ENCODE data around the gene CRLF1.

CRLF1 gene

DNA sequence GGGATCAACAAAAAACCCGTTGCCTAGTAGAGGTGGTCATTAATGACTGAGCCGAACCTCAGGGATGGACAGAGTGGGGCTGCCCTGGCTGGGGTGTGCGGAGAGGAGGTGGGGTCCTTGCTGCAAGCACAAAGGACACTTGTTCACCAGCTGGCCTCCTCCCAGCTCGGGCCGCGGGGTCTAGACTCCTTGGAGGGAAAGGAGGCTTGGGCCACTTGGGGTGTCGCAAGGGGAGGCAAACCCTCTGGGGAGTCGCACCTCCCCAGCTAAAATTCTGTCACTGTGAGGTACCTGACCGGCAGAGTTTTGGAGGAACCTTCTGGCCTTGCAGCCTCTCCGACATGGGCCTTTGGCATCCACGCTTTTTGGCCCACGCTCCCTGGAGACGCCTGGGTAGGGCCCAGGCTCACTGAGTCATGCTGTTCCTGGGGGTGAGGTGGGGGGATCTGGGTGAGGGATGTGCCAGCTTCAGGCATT lies 38.5 kb upstream of the CRLF1 start:
- H3K27ac Mint-ChIP-seq: no peak overlapping the region
- no peaks in the 10 kb centered on the region for H3K27me3 Mint-ChIP-seq
- no peaks in the 10 kb centered on the region for H3K9me3 Mint-ChIP-seq
- H3K4me3 Mint-ChIP-seq: no peak overlapping the region
- H3K36me3 Mint-ChIP-seq (ENCODE audit: low read depth): peaks cover 5% of the 10 kb centered on the region
- peaks cover 22% of the 10 kb centered on the region for H3K4me1 Mint-ChIP-seq (ENCODE audit: low read depth)

DNA sequence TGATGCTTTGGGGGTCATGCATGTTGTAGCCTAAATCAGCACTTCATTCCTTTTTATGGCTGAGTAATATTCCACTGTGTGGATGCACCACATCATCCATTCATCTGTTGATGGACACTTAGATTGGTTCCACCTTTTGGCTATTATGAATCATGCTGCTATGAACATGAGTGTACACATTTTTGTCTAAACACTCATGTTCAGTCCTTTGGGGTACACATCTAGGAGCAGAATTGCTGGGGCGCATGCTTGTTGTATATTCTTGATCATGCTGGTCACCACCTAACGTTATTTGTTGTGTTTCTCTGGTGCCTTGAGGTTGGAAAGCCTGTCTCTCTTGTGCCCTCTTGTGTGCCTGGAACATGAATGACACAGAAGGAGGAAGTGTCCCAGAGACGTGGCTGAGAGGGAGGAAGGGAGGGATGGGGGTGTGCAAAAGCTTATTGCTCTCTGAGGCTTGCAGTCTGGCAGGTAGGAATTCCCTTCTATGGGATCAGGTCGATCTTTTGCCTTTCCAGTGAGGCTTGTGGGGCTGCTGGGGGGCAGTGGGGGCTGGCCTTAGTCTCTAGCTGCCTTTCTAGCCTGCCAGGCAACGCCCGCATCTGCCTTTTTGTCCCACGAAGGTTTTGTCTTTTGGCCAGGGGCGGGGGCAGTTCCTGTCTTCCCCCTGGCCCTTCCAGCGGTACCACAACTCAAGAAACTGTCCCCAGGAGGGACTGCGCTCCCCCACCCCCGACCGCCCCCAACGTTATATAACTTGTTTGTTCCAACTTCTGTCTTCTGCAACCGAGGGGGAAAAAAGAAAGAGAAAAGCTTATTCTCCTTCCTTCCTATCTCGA lies 37.8 kb upstream of the CRLF1 start:
- H3K4me1 Mint-ChIP-seq (ENCODE audit: low read depth): peaks cover 17% of the 10 kb centered on the region
- no peaks in the 10 kb centered on the region for H3K9me3 Mint-ChIP-seq
- H3K4me3 Mint-ChIP-seq: no peak overlapping the region
- H3K36me3 Mint-ChIP-seq (ENCODE audit: low read depth): peaks cover 5% of the 10 kb centered on the region
- H3K27me3 Mint-ChIP-seq: no peaks in the 10 kb centered on the region
- no peak overlapping the region for H3K27ac Mint-ChIP-seq

DNA sequence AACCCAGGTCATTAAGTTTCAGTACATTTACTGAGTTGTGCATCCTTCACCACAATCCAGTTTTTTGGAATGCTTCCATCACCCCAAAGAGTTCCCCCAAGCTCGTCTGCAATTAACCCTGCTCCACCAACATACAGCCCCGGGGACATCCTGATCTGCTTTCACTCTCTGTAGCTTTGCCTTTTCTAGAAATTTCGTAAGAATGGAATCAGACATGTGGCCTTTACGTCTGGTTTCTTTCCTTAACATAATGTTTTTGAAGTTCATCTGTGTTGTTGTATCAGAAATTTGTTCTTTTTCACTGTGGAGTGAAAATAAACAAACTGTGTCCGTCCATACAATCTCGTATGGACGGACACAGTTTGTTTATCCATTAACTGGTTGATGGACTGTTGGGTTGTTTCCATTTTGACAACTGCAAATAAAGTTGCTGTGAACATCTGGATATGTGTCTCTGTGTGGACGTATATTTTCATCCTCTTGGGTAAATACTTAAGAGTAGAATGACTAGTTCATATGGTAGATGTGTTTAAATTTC lies 33.2 kb upstream of the CRLF1 start:
- peaks cover 5% of the 10 kb centered on the region for H3K36me3 Mint-ChIP-seq (ENCODE audit: low read depth)

DNA sequence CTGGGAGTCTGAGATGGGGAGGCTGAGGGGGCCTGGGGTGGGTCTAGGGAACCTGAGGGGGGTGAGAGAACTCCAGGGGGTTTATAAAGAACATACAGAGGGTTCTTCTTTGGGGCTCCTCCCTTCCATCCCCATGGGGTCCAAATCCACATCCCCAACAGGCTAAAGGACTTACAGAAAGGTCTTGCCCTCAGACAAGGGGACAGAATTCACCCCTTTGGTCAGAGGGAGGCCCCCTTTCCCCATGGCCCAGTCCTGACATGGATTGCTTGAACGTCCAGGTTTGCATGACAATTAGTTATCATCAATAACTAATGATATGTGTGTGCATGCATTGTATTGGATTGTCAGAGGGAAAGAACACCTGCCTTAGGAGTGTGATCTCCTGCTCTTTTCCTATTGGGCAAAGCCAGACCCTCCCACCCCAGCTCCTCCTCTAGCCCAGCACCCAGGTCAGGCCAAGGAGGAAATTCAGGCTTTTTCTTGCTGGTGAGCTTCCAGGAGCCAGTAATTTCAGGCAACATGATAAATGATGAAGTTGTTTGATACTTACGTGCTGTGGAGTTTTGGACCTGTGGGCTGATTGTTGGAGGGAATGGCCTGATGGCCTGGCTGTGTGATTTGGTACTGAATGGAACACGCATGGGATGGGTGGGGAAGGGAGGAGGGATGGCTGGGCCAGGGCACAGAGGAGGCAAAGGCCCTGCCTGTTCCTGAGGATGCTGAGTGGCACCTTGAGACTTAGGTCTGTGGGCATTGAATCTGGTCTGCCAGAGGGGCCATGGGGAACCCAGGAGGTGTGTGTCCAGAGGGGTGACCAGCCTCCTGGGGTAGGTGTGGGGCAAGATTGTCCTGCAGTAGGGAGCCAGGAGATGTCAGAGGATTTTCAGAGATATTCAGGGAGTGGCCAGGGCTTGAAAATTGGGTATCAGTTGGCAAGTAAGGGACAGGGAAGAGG lies 31.4 kb upstream of the CRLF1 start:
- H3K4me1 Mint-ChIP-seq (ENCODE audit: low read depth): peaks cover 21% of the 10 kb centered on the region
- no peaks in the 10 kb centered on the region for H3K9me3 Mint-ChIP-seq
- peak overlapping the region; percentile 31 for H3K27ac Mint-ChIP-seq
- H3K36me3 Mint-ChIP-seq (ENCODE audit: low read depth): no peaks in the 10 kb centered on the region
- peak overlapping the region; percentile 82 for H3K4me3 Mint-ChIP-seq
- peaks cover 5% of the 10 kb centered on the region for H3K27me3 Mint-ChIP-seq

More for the DNA sequence above, 33.2 kb upstream of the CRLF1 start:
- Mint-ChIP-seq H3K4me1 (ENCODE audit: low read depth) (peaks cover 29% of the 10 kb centered on the region), H3K9me3 (no peaks in the 10 kb centered on the region), H3K27me3 (peaks cover 2% of the 10 kb centered on the region), H3K4me3 (no peak overlapping the region), H3K27ac (no peak overlapping the region)

DNA sequence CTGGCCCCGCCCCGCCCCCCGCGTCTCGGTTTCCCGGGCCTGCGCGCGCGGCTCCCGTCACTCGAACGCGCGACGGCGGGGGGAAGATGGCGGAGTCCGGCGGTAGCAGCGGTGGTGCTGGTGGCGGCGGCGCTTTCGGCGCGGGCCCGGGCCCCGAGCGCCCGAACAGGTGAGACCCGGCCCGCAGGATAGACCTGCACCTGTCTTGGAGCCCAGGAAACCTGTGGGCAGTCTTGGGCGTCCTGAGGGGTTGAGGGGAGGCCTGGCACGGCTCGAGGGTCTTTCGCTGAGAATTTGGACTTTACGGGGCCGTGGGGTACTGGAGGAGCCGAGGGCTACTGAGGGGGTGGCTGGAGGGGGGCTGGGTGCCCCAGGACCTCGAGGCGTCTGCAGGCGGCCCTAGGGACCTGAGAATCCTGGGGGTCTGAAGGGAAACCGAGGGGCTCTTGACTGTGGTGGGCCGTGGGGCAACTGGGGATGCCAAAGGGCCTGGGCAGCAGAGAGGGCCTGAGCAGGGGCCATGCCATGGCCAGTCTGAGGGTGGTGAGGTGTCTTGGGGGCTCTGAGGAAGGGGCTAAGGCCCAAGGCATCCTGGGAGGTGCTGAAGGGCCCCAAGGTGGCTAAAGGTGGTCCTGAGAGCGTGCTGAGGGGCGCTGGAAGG lies 30.5 kb upstream of the CRLF1 start, which contains the start of gene KLHL26:
Gene KLHL26 (plus strand): TSS at position 60 of the 661 bp plus-strand sequence. CDS start 27 bp downstream, at position 87.
- Mint-ChIP-seq H3K4me1 (ENCODE audit: low read depth) (peaks cover 21% of the 10 kb centered on the region), H3K27me3 (peaks cover 5% of the 10 kb centered on the region), H3K4me3 (peak within 1 kb of the TSS; percentile 82), H3K9me3 (no peaks in the 10 kb centered on the region), H3K27ac (peak within 1 kb of the TSS; percentile 87), H3K36me3 (ENCODE audit: low read depth) (no peaks in the 10 kb centered on the region)

DNA sequence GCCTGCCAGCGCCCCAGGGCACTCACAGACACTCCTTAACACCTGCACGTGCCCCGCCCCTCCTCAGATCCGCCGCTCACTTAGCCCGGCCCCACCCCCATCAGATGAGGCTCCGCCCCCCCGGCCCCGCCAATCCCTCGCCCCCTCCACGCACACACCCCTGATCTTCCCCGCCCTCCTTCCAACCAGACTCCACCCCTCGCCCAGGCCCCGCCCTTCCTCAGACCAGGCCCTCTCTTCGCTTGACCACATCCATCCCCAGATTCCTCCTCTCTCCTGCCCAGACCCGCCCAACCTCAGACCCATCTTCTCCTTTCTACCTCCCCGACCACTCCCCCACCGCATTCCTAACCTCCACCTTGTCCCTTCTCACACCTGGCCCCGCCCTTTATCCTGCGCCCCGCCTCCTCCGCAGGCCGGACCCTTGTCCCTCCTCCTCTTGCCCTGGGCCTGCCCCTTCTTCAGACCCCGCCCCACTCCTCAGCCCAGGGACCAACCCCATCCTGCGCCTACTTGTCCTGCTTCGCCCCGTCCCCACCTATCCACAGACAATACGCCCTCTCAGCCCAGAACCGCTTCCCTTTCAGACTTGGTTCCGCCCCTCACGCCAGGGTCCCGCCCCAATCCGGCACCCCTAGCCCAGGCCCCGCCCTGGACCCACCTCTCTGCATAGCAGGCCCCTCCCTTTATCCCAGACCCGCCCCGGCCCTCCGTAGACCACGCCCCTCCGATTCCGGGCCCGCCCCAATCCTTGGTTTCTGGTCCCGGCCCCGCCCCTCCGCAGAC lies 29.8 kb upstream of the CRLF1 start:
- no peaks in the 10 kb centered on the region for H3K36me3 Mint-ChIP-seq (ENCODE audit: low read depth)
- peaks cover 21% of the 10 kb centered on the region for H3K4me1 Mint-ChIP-seq (ENCODE audit: low read depth)
- H3K9me3 Mint-ChIP-seq: no peaks in the 10 kb centered on the region
- H3K4me3 Mint-ChIP-seq: peak overlapping the region; percentile 82
- H3K27me3 Mint-ChIP-seq: peaks cover 5% of the 10 kb centered on the region
- peak overlapping the region; percentile 87 for H3K27ac Mint-ChIP-seq

DNA sequence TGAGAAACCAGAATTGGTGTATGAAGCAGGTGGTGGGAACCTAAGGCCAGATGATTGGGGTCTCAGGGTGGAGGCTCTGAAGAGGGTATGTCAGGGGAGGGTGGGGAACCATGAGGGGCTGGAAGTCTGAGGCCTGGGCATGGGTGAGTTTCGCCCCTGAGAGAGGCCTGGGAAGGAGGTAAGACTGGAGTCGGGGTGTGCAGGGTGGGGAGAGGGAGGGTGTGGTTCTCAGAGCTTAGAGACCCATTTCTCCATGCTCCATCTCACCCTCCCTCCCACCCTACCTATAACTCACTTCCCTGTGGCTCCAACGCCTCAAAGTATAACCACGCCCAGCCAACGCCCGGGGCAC lies 29.2 kb upstream of the CRLF1 start:
- Mint-ChIP-seq H3K4me1 (ENCODE audit: low read depth) (peaks cover 21% of the 10 kb centered on the region), H3K36me3 (ENCODE audit: low read depth) (no peaks in the 10 kb centered on the region), H3K9me3 (no peaks in the 10 kb centered on the region), H3K27ac (peak overlapping the region; percentile 17), H3K27me3 (peaks cover 5% of the 10 kb centered on the region), H3K4me3 (peak overlapping the region; percentile 82)

DNA sequence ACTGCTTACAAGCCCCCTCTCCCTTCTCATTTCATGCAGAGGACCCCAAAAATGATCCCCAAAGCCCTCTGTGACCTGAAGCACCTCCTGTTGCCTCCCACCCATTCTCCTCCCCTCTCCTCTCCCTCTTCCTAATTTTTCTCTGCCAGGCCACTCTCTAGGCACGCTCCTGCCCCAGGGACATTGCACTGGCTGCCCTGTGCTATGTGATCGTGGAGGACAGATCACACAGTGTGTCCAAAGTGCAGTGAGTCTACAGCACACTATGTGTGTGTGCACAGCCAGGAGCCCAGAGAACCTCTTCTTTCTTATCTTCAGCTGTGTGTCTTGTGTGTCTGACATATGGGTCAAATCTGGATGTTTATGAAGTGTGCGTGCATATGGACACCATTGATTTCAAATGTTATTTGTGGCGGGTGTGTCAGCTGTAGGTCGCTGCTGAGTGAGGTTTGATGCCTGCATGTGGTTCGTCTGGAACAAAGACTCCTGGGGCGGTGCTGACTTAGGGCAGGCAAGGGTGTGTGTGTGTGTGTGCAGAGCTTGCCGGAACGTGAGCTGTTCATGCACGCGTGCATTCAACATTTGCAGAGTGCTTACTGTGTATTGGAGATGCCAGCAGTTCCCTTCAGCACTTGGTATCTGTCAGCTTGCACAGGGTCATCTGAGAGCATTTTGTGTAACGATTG lies 28.2 kb upstream of the CRLF1 start:
- H3K9me3 Mint-ChIP-seq: no peaks in the 10 kb centered on the region
- H3K4me1 Mint-ChIP-seq (ENCODE audit: low read depth): peaks cover 21% of the 10 kb centered on the region
- H3K36me3 Mint-ChIP-seq (ENCODE audit: low read depth): no peaks in the 10 kb centered on the region
- no peak overlapping the region for H3K4me3 Mint-ChIP-seq
- H3K27ac Mint-ChIP-seq: no peak overlapping the region
- H3K27me3 Mint-ChIP-seq: peaks cover 8% of the 10 kb centered on the region

DNA sequence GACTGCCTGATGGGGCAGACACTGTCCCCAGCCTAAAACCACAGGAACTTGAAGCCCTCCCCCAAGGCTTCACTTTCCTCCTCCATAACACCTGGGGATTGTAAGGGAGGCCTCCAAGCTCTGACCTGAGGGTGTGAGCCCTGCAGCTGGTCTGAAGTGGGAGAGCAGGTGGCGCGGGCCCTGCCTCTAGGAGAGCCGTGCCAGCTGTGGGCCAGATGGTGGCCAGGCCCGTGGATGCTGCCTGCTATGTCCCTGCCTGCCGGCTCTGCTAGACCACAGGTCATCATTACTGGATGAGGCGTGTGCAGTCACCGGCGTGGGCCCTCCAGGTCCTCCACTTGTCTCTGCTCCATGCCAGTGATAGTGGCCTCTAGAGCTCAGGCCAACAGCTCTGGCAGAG lies 26.7 kb upstream of the CRLF1 start:
- Mint-ChIP-seq H3K4me1 (ENCODE audit: low read depth) (peaks cover 20% of the 10 kb centered on the region), H3K27ac (no peak overlapping the region), H3K36me3 (ENCODE audit: low read depth) (no peaks in the 10 kb centered on the region), H3K4me3 (no peak overlapping the region), H3K9me3 (no peaks in the 10 kb centered on the region), H3K27me3 (peaks cover 10% of the 10 kb centered on the region)

DNA sequence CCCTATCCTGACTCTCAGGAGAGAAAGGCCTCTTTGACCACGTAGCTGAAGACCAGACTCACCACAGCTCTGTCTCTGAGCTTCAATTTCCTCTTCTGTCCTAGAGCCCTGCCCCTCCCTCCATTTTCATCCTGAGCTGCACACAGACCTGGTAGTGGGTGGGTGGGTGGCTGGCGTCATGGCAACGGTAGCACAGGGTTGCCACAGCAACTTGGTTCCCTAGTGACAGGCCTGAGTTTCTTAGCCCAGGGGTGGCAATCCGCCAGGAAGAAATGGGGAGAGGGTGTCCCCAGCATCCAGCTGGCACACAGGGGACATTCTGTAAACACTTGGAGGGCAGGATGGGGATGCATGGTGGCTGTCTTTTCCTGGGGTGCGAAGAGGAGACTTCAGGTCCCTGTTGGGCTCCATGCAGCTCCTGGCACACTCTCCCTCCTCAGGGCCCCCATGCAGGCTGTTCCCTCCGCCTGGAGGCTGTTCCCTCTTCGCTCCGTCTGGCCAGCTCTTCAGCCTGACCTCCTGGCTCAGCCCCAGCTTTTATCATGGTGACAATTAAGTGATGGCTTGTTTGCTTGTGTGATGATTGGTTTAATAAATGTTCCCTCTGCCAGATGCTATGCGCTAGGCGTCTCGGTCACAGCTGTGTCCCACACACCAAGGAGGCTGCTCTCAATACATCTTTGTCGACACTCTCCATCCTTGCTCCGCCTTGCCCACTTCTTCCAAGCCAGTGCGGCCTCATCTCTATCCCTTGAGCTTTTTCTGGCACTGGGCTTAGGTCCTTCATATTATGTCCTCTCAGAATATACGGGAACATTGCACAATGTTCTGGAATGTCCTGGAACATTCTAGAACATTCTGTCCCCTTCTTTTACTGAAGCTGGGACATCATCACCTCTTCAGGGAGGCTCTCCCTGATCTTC lies 22.8 kb upstream of the CRLF1 start:
- H3K27ac Mint-ChIP-seq: peak overlapping the region; percentile 16
- H3K36me3 Mint-ChIP-seq (ENCODE audit: low read depth): no peaks in the 10 kb centered on the region
- H3K9me3 Mint-ChIP-seq: no peaks in the 10 kb centered on the region
- H3K27me3 Mint-ChIP-seq: peaks cover 6% of the 10 kb centered on the region
- no peak overlapping the region for H3K4me3 Mint-ChIP-seq
- H3K4me1 Mint-ChIP-seq (ENCODE audit: low read depth): no peaks in the 10 kb centered on the region

DNA sequence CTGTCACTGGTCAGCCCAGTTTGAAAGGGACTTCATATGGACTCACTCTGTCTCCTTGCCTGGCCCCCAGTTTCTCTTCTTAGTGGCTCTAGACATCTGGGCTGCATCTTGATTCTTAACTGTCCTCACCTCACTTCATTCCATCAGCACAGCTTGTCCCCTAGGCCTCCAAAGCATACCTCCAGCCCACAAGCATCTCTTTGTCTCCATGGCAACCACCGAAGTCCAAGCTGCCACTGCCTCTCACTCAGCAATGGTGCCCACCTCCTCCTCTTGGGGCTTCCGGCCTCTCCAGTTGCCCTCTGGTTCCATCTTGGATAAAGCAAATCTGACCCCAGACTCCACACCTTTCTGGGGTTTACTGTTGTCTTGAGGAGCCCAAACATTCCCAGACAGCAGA lies 20.3 kb upstream of the CRLF1 start:
- no peak overlapping the region for H3K27ac Mint-ChIP-seq
- no peak overlapping the region for H3K4me3 Mint-ChIP-seq
- H3K9me3 Mint-ChIP-seq: no peaks in the 10 kb centered on the region
- no peaks in the 10 kb centered on the region for H3K4me1 Mint-ChIP-seq (ENCODE audit: low read depth)
- H3K36me3 Mint-ChIP-seq (ENCODE audit: low read depth): no peaks in the 10 kb centered on the region
- peaks cover 6% of the 10 kb centered on the region for H3K27me3 Mint-ChIP-seq

DNA sequence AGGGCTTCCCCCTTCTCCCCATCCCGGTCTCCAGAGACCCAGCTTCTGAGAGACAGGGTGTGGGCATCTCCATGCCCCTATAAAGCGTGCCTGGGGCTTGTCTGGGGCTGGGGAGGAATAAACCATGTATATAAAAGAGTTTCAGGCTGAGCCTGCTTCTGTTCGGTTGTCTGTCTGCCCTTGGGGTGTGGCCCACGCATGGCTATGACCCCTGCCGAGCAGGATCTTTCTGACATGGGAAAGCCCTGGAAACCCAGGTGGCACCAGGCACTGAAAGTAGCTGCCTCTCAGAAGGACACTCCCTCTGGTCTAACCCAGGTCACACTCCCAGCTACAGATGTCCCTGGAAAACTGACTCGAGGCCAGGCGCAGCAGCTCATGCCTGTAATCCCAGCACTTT lies 14.3 kb upstream of the CRLF1 start:
- H3K4me3 Mint-ChIP-seq: no peak overlapping the region
- no peaks in the 10 kb centered on the region for H3K36me3 Mint-ChIP-seq (ENCODE audit: low read depth)
- no peaks in the 10 kb centered on the region for H3K9me3 Mint-ChIP-seq
- H3K27me3 Mint-ChIP-seq: peaks cover 9% of the 10 kb centered on the region
- H3K4me1 Mint-ChIP-seq (ENCODE audit: low read depth): no peaks in the 10 kb centered on the region
- H3K27ac Mint-ChIP-seq: no peak overlapping the region

DNA sequence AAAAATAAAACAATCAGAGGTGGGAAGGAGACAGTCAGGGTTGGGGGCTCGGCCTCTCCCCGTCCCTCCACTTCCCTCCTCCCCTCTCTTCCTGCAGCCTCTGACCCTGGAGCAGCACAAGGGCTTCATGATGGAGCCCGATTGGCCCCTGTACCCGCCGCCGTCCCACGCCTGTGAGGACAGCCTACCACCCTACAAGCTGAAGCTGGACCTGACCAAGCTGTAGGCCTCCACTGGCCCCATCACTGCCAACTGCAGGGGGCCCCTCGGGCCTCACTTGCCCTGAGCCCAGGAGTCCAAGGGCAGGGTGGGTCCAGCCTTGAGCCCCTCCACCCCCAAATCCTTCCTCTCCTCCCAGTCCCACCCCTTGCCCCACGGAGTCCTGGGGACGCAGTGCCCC lies 13.7 kb upstream of the CRLF1 start:
- Mint-ChIP-seq H3K9me3 (no peaks in the 10 kb centered on the region), H3K27ac (no peak overlapping the region), H3K4me1 (ENCODE audit: low read depth) (no peaks in the 10 kb centered on the region), H3K4me3 (no peak overlapping the region), H3K36me3 (ENCODE audit: low read depth) (no peaks in the 10 kb centered on the region), H3K27me3 (peaks cover 13% of the 10 kb centered on the region)
